GM21381 (cell line): ENCODE data around the gene WEE2.

ENCODE experiments used
- ATAC-seq: cut with Tn5 transposase; IDR thresholded peaks from one replicate; pipeline ENCODE4 v1.9.1; 2021; ENCODE audit warnings: mild to moderate bottlenecking, moderate library complexity; ENCODE audit not compliant: unreplicated experiment

Gene WEE2

DNA sequence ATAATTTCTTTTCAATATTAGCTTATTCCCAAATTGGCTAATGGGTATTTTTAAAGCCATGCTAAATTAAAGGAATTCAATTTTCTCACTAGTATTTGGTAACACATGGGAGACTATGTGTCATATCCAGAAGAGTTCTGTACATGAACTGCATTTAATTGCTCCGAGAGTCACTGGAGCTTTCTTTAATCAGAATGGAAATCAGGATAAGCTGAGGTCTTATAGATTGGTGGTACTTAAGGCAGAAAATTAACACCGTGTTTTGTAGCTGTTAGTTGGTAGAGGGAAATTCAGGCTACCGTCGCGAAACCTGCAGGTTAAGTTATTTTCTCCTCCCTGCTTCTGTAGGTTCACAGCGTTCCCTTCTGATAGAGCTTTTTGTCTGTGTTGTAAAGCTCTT lies at the start of gene WEE2:
TSS of gene WEE2 (plus strand) at position 3 of the 400 bp plus-strand sequence. CDS start 406 bp downstream, outside the sequence.
- no peak for ATAC-seq

DNA sequence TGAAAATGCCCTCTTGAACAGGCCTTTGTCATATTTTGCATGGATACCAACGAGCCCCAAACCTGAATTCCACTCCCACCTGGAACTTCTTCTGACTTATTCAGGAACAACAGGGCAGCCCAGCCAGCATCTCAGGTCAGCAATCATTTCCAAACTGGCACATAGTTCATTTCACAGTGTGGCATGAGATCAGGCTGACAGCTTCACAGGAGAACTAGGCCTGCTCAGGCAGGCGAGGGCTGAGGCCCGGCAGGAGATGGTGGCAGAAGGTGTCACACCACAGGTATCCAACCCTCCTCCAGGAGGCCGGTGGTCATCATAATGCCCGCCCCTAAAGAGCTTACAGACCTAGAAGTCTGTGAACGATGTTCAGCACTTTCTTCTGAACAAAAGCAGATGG lies 48.7 kb upstream of the WEE2 start:
- no peak for ATAC-seq

DNA sequence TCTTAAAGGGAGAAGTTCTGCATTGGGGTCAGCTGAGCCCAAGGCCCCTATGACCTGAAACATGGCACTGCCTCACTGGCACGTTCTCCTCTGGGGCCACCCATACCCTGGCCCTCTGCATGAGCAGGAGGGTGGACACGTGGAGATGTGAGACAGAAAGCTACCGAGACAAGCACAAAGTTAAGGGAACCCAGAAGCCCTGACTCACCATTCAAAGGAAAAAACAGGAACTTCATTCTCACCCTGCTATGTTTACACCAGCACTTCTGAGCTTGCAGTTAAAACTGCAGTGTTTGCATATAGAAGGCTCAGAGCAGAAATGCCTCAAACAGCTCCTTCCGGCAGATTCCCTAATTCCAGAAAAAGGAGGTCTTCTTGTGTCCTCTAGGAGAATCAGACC lies 47.9 kb upstream of the WEE2 start:
- ATAC-seq: no peak

DNA sequence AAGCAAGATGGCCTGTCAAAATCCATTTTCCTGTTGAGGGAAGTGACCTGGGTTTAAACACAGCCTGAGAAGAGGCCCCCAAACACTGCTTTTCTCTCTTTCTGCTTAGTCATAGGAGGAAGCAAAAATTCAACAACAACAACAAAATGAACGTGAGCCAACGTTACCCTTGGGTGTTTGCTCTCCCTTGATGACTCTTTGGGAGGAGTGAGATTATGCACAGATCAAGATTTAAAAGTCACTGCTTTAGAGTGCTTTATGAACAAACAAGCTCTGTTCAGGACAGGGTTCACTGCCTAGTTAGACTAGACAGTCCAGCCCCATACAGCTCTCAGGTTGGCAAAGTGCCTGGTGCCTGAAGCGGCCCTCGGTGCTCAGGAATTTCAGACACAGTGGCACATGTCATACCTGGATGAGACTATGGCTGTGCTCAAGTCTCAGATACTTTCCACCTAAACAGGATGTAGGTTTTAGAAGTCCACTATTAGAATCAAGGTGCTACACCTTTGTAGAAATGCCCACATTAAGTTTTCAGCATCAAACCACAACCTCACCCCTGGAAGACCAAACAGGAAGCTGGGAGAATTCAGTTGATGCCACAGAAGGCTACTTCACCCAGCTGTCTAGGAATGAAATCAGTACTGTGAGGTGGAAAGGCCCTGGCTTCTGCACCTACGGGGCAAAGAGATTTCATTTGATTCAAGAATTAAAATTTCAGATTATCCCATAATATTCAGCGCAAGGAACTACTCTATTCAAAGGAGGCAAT lies 44.9 kb upstream of the WEE2 start:
- no peak for ATAC-seq

DNA sequence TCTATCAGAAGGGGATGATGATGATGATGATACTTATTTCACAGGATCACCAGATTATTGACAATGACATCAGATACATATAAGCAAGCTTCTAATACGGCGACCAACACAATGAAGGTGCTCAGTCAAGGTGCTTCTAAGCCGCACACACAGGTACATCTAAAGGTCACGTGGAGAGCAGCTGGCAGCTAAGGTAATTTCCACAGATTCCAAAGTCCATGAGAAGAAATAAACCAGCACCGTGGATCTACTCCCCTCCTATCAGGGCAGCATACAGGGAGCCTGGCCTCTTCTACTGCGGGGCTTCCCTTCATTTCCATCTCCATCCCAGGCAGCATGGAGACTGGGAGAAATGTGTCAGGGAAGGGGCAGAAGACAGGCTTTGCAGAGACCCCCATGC lies 43.7 kb upstream of the WEE2 start:
- no peak for ATAC-seq

DNA sequence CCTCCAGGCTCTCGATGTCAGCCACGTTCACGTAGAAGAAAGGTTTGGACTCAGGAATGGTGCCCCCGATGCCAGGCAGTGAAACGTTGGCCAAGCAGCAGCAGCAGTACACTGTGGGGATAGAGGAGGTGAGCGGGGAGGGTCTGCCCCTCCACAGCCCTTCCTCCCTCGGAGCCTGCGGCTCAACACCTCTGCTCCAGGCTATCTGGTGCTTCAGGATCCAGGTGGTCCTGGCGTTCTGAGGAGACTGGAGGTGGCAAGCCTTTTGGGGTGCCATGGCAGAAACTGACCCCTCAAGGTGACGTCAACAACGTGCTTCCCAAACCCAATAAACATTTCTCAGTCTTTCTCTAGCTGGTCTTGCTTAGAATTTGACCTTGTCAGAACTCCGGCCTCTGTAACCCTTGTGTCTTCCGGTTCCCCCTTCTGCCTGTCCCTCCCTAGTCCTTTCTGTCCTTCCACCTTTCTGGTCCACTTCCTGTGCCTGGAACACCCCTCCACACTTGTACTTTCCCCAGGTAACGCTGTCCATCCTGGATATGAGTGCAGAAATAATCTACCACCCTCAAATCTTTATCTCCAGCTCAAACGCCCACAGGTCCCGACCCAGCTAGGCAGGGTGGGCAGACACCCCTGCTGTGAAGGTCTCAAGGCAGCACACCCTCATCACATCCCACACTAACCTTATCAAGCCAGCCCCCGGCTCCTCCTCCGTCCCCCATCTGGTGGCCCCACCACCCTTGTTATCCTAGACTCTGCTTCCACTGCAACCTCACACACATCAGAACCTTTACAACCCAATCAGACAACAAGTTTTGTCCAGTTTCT lies 42.7 kb upstream of the WEE2 start:
- ATAC-seq: no peak

DNA sequence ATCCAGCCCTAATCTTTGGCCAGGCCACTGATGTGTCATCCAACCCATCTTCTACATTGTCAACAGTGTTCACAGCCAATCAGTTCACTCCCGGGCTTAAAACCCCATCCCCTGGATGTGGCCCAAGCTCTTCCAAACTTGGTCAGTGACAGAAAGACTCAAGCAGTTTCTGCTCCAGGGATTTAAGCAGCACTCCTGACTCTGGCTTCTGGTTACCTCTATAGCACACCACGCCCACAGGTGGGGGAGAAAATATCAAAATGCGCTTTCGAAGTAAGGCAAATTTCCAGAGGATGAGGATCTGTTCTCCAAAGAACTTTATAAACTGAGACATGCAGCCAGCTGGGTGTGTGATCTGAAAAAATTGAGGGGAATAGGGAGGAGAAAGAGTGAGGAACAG lies 42.1 kb upstream of the WEE2 start:
- ATAC-seq: no peak

DNA sequence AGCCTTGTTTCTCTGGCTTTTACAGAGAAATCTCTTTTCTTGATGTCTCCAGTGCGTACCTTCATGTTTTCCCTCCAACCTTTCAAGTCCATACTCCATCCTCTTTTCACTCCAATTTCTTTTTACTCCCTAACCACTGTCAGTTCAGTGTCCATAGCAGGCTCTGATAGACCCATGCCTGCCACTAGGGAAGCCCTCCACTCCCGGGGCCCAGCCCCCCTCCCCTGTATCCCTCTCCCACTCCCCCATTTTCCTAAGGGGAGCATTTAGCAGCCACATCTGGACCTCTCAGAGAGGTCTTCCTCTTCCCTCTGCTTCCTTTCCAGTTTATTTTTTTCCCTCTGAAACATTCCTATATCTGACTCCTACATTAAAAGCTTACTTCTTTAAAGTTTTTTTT lies 39.3 kb upstream of the WEE2 start:
- ATAC-seq: no peak

DNA sequence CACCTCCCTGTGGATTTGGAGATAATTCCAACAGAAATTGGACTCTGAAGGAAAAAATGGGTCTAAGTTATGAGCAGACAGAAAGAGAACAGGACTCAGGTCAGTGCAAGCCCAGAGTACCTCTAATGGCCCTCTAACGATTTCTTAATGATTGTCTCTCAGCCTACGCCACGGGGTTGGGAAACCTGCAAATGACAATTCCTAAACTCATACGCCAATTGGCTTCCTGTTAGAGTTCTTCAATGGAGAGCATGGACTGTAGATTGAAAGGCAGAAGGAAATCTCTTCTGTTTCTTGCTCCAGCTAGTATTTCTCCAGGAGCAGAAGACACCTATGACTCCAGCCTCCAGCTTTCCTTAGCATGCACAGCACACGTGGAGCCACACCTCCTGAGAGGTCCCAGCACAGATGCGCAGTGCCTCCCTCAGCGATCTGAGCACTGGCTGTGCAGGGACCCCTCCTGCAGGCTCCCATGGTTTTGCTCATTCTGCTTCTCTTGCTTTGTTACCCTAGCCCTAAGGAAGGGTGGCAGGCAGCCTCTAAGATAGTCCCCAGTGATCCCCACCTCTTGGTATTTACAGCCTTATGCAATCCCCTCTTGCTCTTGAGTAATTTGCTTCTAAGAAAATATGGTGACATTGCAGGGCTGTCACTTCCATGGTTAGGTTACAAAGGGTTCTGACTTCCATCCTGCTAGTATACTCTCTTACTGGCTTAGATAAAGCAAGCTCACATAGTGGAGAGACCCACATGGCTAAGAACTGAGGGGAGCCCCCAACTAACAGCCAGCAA lies 36.3 kb upstream of the WEE2 start:
- no peak for ATAC-seq

DNA sequence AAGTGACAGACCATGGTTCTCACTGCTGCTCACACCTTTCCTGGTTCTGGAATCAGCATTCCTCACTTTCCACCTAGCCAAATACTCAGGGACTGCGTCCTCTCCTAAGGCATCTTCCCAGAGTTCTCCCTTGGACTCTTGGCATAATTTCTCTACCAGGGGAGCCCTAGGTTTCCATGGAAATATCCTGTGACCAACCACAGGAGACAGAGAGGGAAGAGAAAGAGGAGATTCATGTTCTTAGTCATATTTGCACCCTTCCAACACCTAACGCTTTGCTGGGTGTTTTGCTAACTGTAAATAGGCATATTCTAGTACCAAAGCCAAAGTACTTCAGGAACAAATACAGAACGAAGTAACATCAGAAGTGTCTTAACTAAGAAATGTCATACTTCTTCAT lies 34.8 kb upstream of the WEE2 start:
- ATAC-seq: no peak

DNA sequence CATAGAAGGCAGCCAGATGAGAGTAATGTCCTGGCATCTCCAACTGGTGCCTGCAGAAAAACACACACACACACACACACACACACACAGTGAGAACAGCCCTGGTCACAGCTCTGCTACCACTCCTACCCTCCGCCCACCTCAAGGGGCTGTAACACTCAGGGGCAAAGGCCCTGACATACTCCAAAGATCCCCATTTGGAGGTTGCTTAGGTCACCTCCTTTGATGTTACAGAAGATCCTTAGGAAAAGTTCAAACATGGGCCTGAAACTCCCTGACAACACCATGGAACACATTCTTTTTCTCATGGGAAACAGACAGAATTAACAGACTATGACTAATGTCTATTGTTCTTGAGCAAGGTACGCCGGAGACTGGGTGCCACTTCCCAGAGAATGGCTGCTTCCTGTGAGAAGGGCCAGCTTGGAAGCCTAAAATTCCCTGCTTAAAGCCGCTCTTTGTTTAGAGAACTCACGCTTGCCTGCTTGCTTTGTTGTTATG lies 33.9 kb upstream of the WEE2 start:
- no peak for ATAC-seq

DNA sequence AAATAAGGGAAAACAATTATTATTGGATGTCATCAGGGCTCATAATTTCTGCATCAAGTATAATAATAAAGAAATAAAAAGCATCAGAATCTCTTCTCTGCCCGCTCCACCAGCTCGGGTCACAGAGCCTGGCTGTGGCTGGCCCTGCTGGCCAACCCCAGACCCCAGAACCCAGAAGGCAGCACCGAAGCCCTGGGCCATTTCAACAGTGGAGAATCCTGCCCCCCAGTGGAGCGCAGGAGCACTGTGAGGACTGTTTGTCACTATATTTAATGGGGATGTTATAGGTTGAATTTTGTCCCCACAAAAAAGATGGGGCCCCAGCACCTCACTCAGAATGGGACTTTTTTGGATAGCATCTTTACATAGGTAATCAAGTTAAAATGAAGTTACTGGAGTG lies 33.5 kb upstream of the WEE2 start:
- ATAC-seq: no peak

DNA sequence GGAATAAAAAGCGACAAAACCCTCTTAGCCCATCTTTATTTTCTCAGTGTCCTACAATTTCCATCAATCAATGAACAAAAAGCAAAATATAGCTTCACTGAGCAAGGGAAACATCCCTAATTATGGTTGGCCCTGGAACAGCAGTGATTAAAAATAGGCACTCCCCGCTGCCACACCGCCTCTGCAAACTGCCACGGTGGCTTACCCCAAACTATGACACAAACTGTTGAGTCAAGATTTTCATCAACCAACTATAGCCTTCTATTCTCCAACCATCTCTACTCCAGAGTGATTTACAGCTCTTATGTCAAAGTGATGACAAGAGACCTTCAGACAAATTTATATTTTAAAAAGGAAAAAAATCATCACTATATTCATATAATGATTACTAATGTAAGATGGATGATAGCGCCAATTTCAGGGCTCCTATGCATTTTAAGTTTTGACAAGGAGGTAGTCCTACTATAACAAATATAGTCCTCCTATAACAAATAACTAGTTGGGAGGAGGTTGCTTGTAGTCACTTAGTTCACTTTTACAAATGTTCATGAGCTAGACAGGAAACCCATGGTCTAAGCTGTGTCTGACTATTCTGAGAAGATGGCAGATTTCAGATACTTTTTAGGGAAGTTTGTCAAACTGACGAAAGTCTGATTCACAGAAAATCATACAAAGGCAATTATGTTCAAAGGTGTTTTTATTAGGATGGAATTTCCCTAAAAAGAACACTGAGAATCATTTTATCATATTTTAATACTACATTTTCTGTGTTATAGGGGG lies 32.5 kb upstream of the WEE2 start:
- no peak for ATAC-seq

DNA sequence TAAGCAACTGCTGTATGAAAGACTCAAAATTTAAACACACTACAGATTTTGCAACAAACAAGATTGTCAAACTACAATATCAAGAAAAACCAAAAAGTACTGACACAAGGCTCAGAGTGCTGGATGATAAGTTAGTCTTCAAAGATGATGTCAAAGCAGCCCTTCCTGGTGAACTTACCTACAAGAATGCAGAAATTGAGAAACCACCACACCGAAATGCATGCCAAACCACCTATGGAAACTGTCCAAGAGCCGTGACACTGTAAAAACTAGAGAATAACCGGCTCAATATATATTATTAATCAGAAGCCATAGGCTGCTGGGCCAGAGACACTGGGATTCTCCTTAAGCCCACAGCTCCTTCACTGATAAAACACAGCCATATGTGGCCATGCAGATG lies 31.5 kb upstream of the WEE2 start:
- no peak for ATAC-seq

DNA sequence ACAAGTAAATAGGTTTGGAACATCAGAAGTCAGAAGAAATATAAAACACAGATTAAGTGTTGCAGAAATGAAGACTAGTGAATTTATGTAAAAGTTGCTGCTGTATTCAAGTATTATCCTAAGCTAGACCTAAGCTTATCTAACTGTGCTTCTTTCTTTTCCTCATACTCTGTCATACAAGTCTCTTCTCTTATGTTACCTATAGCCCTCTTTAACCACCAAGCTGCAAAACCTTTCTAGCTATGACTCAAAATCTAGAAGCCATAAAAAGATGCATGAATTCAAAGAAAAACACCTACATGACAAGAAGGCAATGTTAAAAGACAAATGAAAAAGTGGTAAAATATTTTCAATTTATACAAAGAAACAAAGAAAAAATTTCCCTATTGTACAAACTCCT lies 29.1 kb upstream of the WEE2 start:
- no peak for ATAC-seq

DNA sequence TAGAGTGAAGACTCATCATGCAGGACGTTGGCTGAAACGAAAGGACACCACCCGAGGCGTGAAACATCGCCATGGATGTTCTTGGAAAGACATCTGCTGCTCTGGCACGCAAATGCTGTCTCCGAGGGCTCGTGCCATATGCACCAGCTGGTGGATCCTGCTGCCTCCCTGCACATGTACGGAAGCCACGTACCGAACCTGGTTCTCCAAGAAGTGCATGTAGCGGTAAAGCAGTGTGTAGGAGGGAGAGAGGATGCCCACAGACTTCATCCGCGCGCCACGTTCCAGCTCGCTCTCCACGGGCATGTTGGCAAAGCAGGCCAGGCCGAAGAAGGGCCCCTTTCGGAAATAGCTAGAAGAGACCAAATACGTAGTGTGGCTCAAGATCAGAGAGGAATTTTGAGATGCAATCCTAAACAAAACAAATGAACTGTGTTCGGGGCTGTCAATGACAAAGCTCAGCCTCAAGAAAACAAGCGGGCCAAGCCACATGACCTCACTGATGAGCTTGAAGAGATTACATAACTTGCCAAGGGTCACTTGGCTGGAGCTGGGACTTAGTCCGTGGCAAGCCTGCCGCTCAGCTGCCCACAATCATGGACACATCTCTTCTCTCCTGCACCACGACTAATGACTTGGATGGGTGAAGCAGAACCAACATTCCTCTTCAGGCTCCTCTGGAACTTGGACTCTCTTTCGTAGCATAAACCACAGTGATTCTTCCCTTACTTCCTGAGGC lies 22.7 kb upstream of the WEE2 start:
- no peak for ATAC-seq

DNA sequence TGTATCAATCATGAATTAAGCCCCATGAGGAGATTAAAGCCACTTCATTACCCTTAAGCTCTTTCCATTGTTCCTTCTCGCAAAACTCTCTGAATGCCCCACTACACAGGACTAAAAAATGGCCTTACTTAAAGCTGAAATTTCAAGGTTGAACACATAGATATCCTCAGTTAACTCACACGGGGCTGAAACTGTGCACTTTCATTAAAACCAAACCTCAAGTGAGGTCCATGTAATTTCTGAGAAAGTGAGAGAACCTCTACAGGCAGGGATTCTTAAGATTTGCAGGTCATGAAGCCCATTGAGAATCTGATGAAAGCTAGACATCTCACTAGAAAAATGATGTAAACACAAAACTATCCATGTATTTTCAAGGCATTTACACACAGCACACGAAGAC lies 22.1 kb upstream of the WEE2 start:
- no peak for ATAC-seq

DNA sequence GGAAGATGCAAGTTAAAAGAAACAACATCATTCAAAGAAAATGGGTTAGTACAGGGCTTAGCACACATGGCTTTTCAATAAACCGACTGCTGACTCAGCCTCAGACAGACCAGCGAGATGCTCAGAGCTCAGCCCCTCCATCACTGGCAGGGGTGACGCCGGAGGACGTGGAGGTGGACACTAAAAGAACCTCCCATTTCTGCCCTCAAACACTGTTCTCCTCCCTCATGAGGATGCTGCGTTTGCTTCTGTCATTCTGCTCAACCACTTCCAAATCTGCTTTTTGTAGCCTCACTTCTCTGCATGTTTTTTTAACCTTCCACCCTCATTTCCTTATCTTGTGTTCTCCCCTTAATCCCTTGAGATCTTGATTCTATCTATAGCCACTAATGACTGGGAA lies 21.5 kb upstream of the WEE2 start:
- no peak for ATAC-seq

DNA sequence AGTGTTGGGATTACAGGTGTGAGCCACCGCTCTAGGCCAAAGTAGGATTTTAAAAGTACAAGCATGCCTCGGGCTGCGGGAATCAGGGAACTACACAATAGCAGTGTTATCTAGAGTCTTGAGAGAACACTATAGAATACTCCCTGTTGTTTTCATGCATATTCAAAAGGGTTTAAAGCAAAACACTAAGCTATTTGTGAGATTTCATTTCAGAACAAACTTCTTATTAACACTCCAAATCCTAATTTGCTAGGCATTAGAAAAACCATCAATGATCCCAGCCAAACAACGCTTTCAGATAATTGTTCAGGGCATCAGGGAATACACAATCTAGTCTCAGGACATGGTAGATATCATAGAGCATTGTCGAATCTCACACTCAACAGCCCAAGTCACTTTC lies 20.1 kb upstream of the WEE2 start:
- ATAC-seq: no peak
